Esophagus squamous epithelium (tissue), 4 donors: ENCODE data around the gene LARGE1.

ENCODE experiments used
- POLR2A ChIP-seq, 4 donors: fragments of 450-650 bp; IDR thresholded peaks; one replicate each; pipeline ENCODE4 v1.6.1; 2017; ENCODE audit warnings: antibody characterized with exemption in 4 of 4, mild to moderate bottlenecking in 4 of 4, moderate library complexity in 3 of 4
- TF ChIP-seq, protein P1 (sequence below), 6 experiments: fragments of 450-650 bp in 4 of 6; fragments of 200-600 bp in 2 of 6; sonication (generic) in 2 of 6; IDR thresholded peaks; one replicate each; pipeline ENCODE4 v1.5.1; 2016 to 2019; ENCODE audit warnings: antibody characterized with exemption in 6 of 6, mild to moderate bottlenecking in 4 of 6, moderate library complexity in 4 of 6

DNA sequence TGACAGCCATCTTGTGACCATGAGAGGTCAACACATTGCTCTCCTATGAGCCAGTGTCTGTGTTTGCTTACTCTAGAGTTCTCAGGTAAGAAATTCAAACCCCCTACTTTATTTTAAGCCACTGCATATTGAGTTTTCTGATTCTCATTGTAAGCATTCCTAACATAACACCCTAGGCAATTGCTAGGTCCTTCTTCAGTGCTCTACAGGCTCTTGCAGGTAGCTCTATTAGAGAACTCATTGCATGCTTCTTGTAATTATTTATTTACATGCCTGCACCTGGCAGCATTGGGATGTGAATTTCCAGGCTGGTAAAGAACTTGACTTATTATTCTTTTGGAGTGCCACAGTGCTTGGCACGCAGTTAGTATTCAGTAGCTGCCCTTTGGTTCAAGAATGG is 573.3 kb downstream of the LARGE1 start:
- TF ChIP-seq, protein P1, sequence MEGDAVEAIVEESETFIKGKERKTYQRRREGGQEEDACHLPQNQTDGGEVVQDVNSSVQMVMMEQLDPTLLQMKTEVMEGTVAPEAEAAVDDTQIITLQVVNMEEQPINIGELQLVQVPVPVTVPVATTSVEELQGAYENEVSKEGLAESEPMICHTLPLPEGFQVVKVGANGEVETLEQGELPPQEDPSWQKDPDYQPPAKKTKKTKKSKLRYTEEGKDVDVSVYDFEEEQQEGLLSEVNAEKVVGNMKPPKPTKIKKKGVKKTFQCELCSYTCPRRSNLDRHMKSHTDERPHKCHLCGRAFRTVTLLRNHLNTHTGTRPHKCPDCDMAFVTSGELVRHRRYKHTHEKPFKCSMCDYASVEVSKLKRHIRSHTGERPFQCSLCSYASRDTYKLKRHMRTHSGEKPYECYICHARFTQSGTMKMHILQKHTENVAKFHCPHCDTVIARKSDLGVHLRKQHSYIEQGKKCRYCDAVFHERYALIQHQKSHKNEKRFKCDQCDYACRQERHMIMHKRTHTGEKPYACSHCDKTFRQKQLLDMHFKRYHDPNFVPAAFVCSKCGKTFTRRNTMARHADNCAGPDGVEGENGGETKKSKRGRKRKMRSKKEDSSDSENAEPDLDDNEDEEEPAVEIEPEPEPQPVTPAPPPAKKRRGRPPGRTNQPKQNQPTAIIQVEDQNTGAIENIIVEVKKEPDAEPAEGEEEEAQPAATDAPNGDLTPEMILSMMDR (IDR thresholded peaks at IDR 0.05) = no peak
- TF ChIP-seq POLR2A (IDR thresholded peaks at IDR 0.05) = no peak
